ENCODE measurements around the gene SLC13A1. TPM values are rescaled to one million over a fixed set of nuclear protein-coding genes. Genes with fewer than 3 reads are reported as not detected.
A peak's percentile ranks its signal among the peaks of the same experiment; 100 is the strongest.

The SLC13A1 gene
- total and polyA plus RNA-seq, 11 donors, result not detected

GRCh38 chr7:123211545-123211944, 11.8 kb upstream of the SLC13A1 start:
- H3K4me1 ChIP-seq, result peaks cover 0 to 7% (median 0%) of the 10 kb centered on the region in 12 donors
- 92 to 97% (median 93%) methylated on average over 2 of the region's 2 CpGs for WGBS, 4 donors
- DNase-seq (no peak), ATAC-seq (no peak)
- TF ChIP-seq POLR2A (IDR thresholded peaks at IDR 0.05) (no peak), CTCF (IDR thresholded peaks at IDR 0.05) (no peak)
- no peak overlapping the region for H3K27ac ChIP-seq
- peaks cover 0 to 19% (median 4%) of the 10 kb centered on the region in 12 donors for H3K9me3 ChIP-seq
- H3K4me3 ChIP-seq, result no peak overlapping the region
- intact Hi-C loops (cut with DNase I), result no loop called here
- H3K27me3 ChIP-seq, result no peaks in the 10 kb centered on the region
- no peaks in the 10 kb centered on the region for H3K36me3 ChIP-seq

GRCh38 chr7:123210986-123211385, 11.2 kb upstream of the SLC13A1 start:
- Histone ChIP-seq H3K4me1 (peaks cover 0 to 7% (median 0%) of the 10 kb centered on the region in 12 donors), H3K4me3 (no peak overlapping the region), H3K9me3 (peaks cover 0 to 16% (median 3%) of the 10 kb centered on the region in 12 donors), H3K36me3 (no peaks in the 10 kb centered on the region), H3K27me3 (no peaks in the 10 kb centered on the region), H3K27ac (no peak overlapping the region)
- TF ChIP-seq CTCF (IDR thresholded peaks at IDR 0.05) (no peak), POLR2A (IDR thresholded peaks at IDR 0.05) (no peak)
- DNase-seq (no peak), ATAC-seq (no peak)
- intact Hi-C loops (cut with DNase I), result no loop called here
- 78 to 83% (median 82%) methylated on average over 5 of the region's 5 CpGs for WGBS, 4 donors

GRCh38 chr7:123209786-123210185, 10.0 kb upstream of the SLC13A1 start:
- Histone ChIP-seq H3K9me3 (peaks cover 0 to 6% (median 0%) of the 10 kb centered on the region in 12 donors), H3K27ac (no peak overlapping the region), H3K4me3 (no peak overlapping the region), H3K36me3 (no peaks in the 10 kb centered on the region), H3K27me3 (no peaks in the 10 kb centered on the region), H3K4me1 (peaks cover 0 to 7% (median 0%) of the 10 kb centered on the region in 12 donors)
- intact Hi-C loops (cut with DNase I), result loop anchor here in 3 of 10 donors (5.0 to 10.0 kb wide), 2 partner anchors 155 to 158 kb away; no protein-coding TSS in a partner anchor
- no peak for TF ChIP-seq CTCF (IDR thresholded peaks at IDR 0.05)
- TF ChIP-seq POLR2A (IDR thresholded peaks at IDR 0.05), result no peak
- ATAC-seq (peak in 2 of 4 donors; percentile 38 to 74), DNase-seq (no peak)
- WGBS, 4 donors, result 12 to 20% (median 15%) methylated on average over 3 of the region's 3 CpGs

GRCh38 chr7:123208793-123209192, 9.0 kb upstream of the SLC13A1 start:
- no peak overlapping the region for H3K4me3 ChIP-seq
- H3K27ac ChIP-seq, result no peak overlapping the region
- H3K27me3 ChIP-seq, result no peaks in the 10 kb centered on the region
- no peak for DNase-seq
- intact Hi-C loops (cut with DNase I), result loop anchor here in 3 of 10 donors (5.0 to 10.0 kb wide), 2 partner anchors 156 to 159 kb away; no protein-coding TSS in a partner anchor
- ATAC-seq, result peak in 1 of 4 donors; percentile 13
- TF ChIP-seq CTCF (IDR thresholded peaks at IDR 0.05) (peak in 8 of 12 donors; percentile 10 to 46 (median 23)), POLR2A (IDR thresholded peaks at IDR 0.05) (no peak)
- peaks cover 0 to 7% (median 0%) of the 10 kb centered on the region in 12 donors for H3K4me1 ChIP-seq
- WGBS, 4 donors, result 38 to 44% (median 39%) methylated on average over 3 of the region's 3 CpGs
- no peaks in the 10 kb centered on the region for H3K9me3 ChIP-seq
- H3K36me3 ChIP-seq, result no peaks in the 10 kb centered on the region
